GM12873 (cell line): Measurements from ENCODE around the gene LMBR1.

Experiments used
- TF ChIP-seq, protein P1 (sequence below): IDR thresholded peaks from 2 replicates; pipeline ENCODE4 v1.5.1; 2012; ENCODE audit warnings: low read depth, mild to moderate bottlenecking, moderate library complexity, low read length, control low read depth; ENCODE audit not compliant: insufficient read depth; ENCODE audit errors: missing control alignments

The LMBR1 gene

DNA sequence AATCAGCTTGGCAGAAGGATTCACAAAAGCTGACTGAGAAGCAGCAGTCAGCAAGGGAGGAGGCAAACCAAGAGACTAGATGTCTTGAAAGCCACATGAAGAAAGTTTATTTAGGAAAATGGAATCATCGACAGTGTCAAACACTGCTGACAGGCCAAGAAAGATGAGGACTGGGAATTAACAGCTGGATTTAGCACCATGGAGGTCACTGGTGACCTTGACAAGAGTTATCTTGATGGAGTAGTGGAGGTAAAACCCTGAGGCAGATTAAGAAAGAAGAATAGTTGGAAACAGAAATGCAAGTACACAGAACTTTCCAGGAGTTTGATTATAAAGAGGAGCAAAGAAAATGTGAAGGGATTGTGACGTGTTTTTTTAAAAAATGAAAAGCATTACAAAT is 51.5 kb downstream of the LMBR1 start:
- TF ChIP-seq, protein P1, sequence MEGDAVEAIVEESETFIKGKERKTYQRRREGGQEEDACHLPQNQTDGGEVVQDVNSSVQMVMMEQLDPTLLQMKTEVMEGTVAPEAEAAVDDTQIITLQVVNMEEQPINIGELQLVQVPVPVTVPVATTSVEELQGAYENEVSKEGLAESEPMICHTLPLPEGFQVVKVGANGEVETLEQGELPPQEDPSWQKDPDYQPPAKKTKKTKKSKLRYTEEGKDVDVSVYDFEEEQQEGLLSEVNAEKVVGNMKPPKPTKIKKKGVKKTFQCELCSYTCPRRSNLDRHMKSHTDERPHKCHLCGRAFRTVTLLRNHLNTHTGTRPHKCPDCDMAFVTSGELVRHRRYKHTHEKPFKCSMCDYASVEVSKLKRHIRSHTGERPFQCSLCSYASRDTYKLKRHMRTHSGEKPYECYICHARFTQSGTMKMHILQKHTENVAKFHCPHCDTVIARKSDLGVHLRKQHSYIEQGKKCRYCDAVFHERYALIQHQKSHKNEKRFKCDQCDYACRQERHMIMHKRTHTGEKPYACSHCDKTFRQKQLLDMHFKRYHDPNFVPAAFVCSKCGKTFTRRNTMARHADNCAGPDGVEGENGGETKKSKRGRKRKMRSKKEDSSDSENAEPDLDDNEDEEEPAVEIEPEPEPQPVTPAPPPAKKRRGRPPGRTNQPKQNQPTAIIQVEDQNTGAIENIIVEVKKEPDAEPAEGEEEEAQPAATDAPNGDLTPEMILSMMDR = no peak

DNA sequence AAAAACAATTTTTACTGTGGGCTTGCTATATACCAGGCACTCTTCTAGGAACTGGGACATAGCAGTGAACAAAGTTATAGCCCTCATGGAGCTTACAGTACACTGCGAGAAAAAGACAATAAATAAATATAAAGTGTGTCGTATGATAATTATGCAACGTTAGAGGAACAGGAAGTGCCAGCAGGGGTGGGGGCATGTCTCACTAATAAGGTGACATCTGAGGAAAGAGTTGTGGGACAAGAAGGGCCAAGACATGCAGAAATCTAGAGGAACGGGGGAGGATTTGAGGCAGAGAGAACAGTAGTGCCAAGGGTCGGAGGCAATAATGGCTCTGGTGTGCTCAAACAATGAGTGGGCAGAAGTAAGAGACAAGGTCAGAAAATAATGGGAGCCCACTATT is 52.8 kb downstream of the LMBR1 start:
- TF ChIP-seq, protein P1 = no peak

DNA sequence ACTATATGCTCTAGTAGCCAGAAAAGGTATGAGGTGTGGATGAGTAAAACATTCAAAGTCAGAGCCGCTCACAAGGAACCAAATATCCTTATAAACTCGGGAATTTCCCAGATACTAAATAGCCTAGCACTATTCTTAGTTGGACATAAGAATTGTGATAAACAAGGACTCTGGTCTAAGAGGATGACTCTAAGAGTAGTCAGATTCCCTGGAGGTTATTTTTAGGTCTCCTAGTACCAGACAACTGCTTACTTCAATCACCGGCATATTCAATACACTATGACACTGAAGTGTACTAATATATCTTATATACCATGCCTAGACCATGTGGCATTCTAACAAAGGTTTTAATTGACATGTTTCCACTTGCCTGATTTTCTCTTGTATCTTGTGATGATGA is 56.5 kb downstream of the LMBR1 start:
- TF ChIP-seq, protein P1 = no peak

DNA sequence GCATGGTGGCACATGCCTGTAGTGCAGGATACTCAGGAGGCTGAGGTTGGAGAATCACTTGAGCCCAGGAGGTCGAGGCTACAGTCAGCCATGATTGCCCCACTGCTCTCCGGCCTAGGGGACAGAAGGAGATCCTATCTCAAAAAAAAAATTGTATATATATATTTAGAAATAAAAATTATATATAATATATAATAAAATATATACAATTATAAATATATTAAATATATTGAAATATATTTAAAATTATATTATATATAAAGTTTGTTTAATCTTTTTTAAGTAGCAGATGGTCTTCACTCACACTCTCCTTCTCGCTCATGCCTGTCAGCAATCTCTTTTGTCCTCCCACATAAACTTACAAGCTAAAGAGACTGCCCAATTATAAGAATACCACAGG is 58.5 kb downstream of the LMBR1 start:
- TF ChIP-seq, protein P1 = no peak

DNA sequence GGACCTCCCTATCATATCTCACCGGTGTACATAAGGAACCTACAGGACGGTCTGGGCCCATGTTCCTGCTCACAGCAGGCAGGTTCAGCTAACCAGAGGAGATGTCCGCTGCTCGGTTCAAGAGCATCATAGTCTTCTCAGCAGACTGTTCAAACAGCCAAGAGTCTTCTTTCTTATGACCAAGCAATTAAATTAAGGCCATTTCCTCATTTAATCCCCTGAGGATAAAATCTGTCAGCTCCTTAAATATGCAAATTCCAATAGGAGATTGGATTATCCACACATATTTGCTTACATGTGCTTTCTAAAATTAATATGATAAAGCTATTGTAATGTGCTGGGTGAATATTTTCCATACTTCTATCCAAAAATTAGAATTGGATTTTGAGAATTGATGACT is 59.7 kb downstream of the LMBR1 start:
- TF ChIP-seq, protein P1 = no peak

DNA sequence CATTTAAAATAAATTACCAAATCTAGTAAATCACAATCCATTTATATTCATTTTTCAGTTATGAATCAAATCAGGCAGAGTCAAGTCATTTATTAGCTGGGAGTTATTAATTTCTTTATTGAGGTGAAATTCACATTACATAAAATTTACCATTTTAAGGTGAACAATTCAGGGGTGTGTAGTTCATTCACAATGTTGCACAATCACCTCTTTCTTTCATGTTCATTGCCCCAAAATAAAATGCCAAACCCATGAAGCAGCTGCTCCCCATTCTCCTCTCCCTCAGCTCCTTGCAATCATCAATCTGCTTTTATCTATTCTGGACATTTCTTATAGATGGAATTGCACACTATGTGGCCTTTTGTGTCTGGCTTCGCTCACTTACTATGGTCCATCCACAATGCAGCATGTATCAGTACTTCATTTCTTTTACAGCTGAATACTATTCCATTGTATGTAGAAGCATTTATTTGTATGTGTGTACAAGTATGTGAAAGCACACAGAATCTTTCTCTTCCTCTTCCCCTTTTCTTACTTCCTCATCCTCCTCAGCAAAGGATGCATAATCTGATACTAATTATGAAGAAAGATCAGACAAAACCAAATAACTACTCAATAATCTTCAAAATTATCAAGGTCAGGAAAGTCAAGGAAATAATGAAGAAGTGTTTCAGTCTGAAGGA is 60.6 kb downstream of the LMBR1 start:
- TF ChIP-seq, protein P1 = no peak

DNA sequence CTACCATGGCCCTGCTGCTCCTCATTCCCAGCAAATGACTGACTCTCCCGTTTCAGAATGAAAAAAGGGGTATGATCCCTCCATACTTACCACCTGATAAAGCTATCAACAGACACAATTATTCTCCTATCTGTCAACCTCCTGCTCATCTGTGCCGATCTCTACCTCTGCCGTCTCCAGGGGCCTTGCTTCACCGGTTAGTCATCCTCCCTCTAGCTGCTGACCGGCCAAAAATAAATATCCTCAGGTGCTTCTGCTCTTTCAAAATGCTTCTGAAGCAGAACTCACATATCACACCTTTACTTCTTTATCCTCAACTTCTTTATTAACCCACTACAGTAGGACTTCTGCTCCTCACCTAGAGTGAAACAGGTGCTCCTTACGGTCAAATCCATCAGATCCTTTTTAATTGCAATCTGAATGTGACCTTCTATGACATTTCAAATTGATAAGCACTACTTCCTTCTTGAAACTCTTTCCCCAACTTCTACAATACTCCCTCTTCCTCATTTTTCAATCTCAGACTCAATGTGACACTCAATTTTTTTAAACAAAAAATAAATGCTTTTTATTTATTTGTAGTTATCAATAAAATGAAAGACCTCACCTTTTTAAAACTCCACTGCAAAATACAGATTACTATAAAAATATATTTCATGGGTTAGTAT is 63.2 kb downstream of the LMBR1 start:
- TF ChIP-seq, protein P1 = no peak
